HCT116 (cell line): ENCODE results near the gene TMEM176B. TPM values are rescaled to one million over a fixed set of nuclear protein-coding genes. Genes with fewer than 3 reads are reported as not detected.

ENCODE experiments used
- ATAC-seq: fragments of 200-7000 bp; cut with Tn5 transposase; 2 replicates; pipeline ENCODE4 v1.9.1; 2020; ENCODE audit warnings: mild to moderate bottlenecking, moderate library complexity
- BruUV-seq: library from RNA; stranded (reverse); fragments of 400-500 nt; replicated peaks from 2 replicates; lab custom pipeline; 2021; lab: Mats Ljungman, UMichigan
- CTCF ChIA-PET: fragments of 300-600 bp; sonication (Branson Sonifier 250); formaldehyde crosslinking; loops from one replicate; lab custom pipeline; 2021; ENCODE audit warnings: antibody characterized with exemption; lab: Charles Lee
- POLR2A ChIA-PET: fragments of 300-600, 350-600 bp; sonication (Branson Sonifier 250); formaldehyde crosslinking; loops from one replicate; lab custom pipeline; 2021; ENCODE audit warnings: antibody characterized with exemption; lab: Charles Lee
- RAD21 ChIA-PET, 2 experiments: fragments of 300-600 bp; sonication (Branson Sonifier 250); formaldehyde crosslinking; loops; one replicate each; lab custom pipeline; 2023; ENCODE audit warnings: low total read pairs in 2 of 2; ENCODE audit not compliant: uncharacterized antibody in 2 of 2, unreplicated experiment in 2 of 2, low non-redundant PET in 1 of 2; lab: Charles Lee
- DNase-seq: peaks from one replicate; pipeline ENCODE4 v3.0.0-alpha.2; 2010; ENCODE audit warnings: low read depth, low spot score
- H2AFZ ChIP-seq: fragments of 200-600 bp; shearing (Covaris generic), sonication (generic); 2 replicates; pipeline ENCODE4 v1.6.1; 2017; ENCODE audit warnings: low read depth, mixed run types, mixed read lengths, antibody characterized with exemption, low read length; ENCODE audit not compliant: poor library complexity, severe bottlenecking
- H3K27ac ChIP-seq: 2 replicates; pipeline ENCODE4 v1.5.1; 2012; ENCODE audit warnings: low read depth, low read length
- H3K27me3 ChIP-seq: fragments of 200-600 bp; sonication (generic); 2 replicates; pipeline ENCODE4 v1.6.1; 2016; ENCODE audit warnings: mixed run types, low read length, mixed read lengths; ENCODE audit not compliant: insufficient read depth
- H3K36me3 ChIP-seq, 2 experiments: fragments of 200-500 bp in 1 of 2; fragments of 200-600 bp in 1 of 2; sonication (Bioruptor generic) in 1 of 2; sonication (generic) in 1 of 2; 2 replicates each; pipeline versions ENCODE4 v1.5.1 to v1.6.1; 2014 to 2016; ENCODE audit warnings: low read length in 2 of 2, inconsistent platforms in 1 of 2, mixed read lengths in 1 of 2, mixed run types in 1 of 2; ENCODE audit not compliant: insufficient read depth in 2 of 2, control insufficient read depth in 1 of 2
- H3K4me1 ChIP-seq, 2 experiments: fragments of 200-600 bp in 1 of 2; sonication (generic) in 1 of 2; 2 replicates each; pipeline versions ENCODE4 v1.5.1 to v1.6.1; 2012 to 2017; ENCODE audit warnings: low read length in 2 of 2, inconsistent platforms in 1 of 2, mild to moderate bottlenecking in 1 of 2, mixed read lengths in 1 of 2, mixed run types in 1 of 2, moderate library complexity in 1 of 2; ENCODE audit not compliant: insufficient read depth in 2 of 2, control insufficient read depth in 1 of 2
- H3K4me2 ChIP-seq: fragments of 200-600 bp; sonication (generic); 2 replicates; pipeline ENCODE4 v1.6.1; 2017; ENCODE audit warnings: mixed run types, low read length, mixed read lengths
- H3K4me3 ChIP-seq, 2 experiments: fragments of 200-600 bp in 1 of 2; sonication (generic) in 1 of 2; replicated peaks in 1 of 2; 2 replicates each; pipeline ENCODE4 v1.5.1; 2011 to 2016; ENCODE audit warnings: low read length in 2 of 2, control low read depth in 1 of 2, low read depth in 1 of 2, mild to moderate bottlenecking in 1 of 2, mixed read lengths in 1 of 2, mixed run types in 1 of 2
- H3K79me2 ChIP-seq: fragments of 200-600 bp; sonication (generic); 2 replicates; pipeline ENCODE4 v1.6.1; 2017; ENCODE audit warnings: mild to moderate bottlenecking, mixed run types, low read length, moderate library complexity, mixed read lengths; ENCODE audit not compliant: insufficient read depth
- H3K9ac ChIP-seq: fragments of 200-600 bp; sonication (generic); 2 replicates; pipeline ENCODE4 v1.6.1; 2016; ENCODE audit warnings: low read length, mixed read lengths
- H3K9me2 ChIP-seq: fragments of 200-600 bp; sonication (generic), shearing (Covaris generic); 2 replicates; pipeline ENCODE4 v1.6.1; 2017; ENCODE audit warnings: mixed run types, mild to moderate bottlenecking, moderate library complexity; ENCODE audit not compliant: insufficient read depth
- H3K9me3 ChIP-seq, 2 experiments: fragments of 200-500 bp in 1 of 2; fragments of 200-600 bp in 1 of 2; sonication (Bioruptor generic) in 1 of 2; sonication (generic) in 1 of 2; 2 replicates each; pipeline ENCODE4 v1.6.1; 2014 to 2017; ENCODE audit warnings: low read length in 2 of 2, mixed read lengths in 2 of 2, inconsistent platforms in 1 of 2, low read depth in 1 of 2, mild to moderate bottlenecking in 1 of 2, mixed run types in 1 of 2, moderate library complexity in 1 of 2; ENCODE audit not compliant: control insufficient read depth in 1 of 2, insufficient read depth in 1 of 2
- H4K20me1 ChIP-seq: fragments of 200-600 bp; sonication (generic), shearing (Covaris generic); 2 replicates; pipeline ENCODE4 v1.6.1; 2017; ENCODE audit warnings: mixed run types, mild to moderate bottlenecking, moderate library complexity; ENCODE audit not compliant: insufficient read depth
- ATF3 ChIP-seq: IDR thresholded peaks from 2 replicates; pipeline ENCODE4 v1.6.1; 2012
- CBX3 ChIP-seq: IDR thresholded peaks from 2 replicates; pipeline ENCODE4 v1.6.1; 2012; ENCODE audit warnings: low read depth
- CEBPB ChIP-seq: IDR thresholded peaks from 2 replicates; pipeline ENCODE4 v1.6.1; 2012; ENCODE audit warnings: low read depth
- CTCF ChIP-seq, 3 experiments: fragments of 200-600 bp in 1 of 3; sonication (generic) in 1 of 3; IDR thresholded peaks in 2 of 3; conservative IDR thresholded peaks in 1 of 3; 2 replicates each; pipeline ENCODE4 v1.5.1; 2012 to 2017; ENCODE audit warnings: low read depth in 2 of 3, low read length in 2 of 3, antibody characterized with exemption in 1 of 3, borderline replicate concordance in 1 of 3, control low read depth in 1 of 3, mild to moderate bottlenecking in 1 of 3, mixed read lengths in 1 of 3, mixed run types in 1 of 3, moderate library complexity in 1 of 3; ENCODE audit not compliant: insufficient read depth in 1 of 3
- EGR1 ChIP-seq: IDR thresholded peaks from 2 replicates; pipeline ENCODE4 v1.6.1; 2012; ENCODE audit warnings: low read depth
- EZH2 ChIP-seq: fragments of 200-600 bp; sonication (generic); IDR thresholded peaks from 2 replicates; pipeline ENCODE4 v1.6.1; 2017; ENCODE audit warnings: antibody characterized with exemption, mixed run types
- EZH2phosphoT487 ChIP-seq: fragments of 200-600 bp; IDR thresholded peaks from 2 replicates; pipeline ENCODE4 v1.6.1; 2018; ENCODE audit warnings: antibody characterized with exemption, borderline replicate concordance
- FOSL1 ChIP-seq: IDR thresholded peaks from 2 replicates; pipeline ENCODE4 v1.6.1; 2012; ENCODE audit warnings: low read depth
- JUND ChIP-seq: IDR thresholded peaks from 2 replicates; pipeline ENCODE4 v1.6.1; 2012
- MAX ChIP-seq: IDR thresholded peaks from 2 replicates; pipeline ENCODE4 v1.6.1; 2012
- POLR2AphosphoS5 ChIP-seq: IDR thresholded peaks from 2 replicates; pipeline ENCODE4 v1.6.1; 2011; ENCODE audit warnings: mild to moderate bottlenecking, low read depth, low read length, moderate library complexity
- RAD21 ChIP-seq: IDR thresholded peaks from 2 replicates; pipeline ENCODE4 v1.6.1; 2012; ENCODE audit warnings: low read depth, mild to moderate bottlenecking
- REST ChIP-seq: IDR thresholded peaks from 2 replicates; pipeline ENCODE4 v1.6.1; 2012; ENCODE audit warnings: low read depth
- SIN3A ChIP-seq: IDR thresholded peaks from 2 replicates; pipeline ENCODE4 v1.6.1; 2012; ENCODE audit warnings: low read depth
- SRF ChIP-seq: IDR thresholded peaks from 2 replicates; pipeline ENCODE4 v1.6.1; 2012; ENCODE audit warnings: low read depth
- ZBTB33 ChIP-seq: IDR thresholded peaks from 2 replicates; pipeline ENCODE4 v1.6.1; 2011; ENCODE audit warnings: mild to moderate bottlenecking, low read length, moderate library complexity; ENCODE audit not compliant: insufficient replicate concordance; ENCODE audit errors: extremely low read depth
- ZFX ChIP-seq: fragments of 450-650 bp; IDR thresholded peaks from 2 replicates; pipeline ENCODE4 v1.6.1; 2017
- ZNF274 ChIP-seq: fragments of 200-500 bp; sonication (Bioruptor generic); IDR thresholded peaks from 2 replicates; pipeline ENCODE4 v1.6.1; 2014; ENCODE audit warnings: mild to moderate bottlenecking, low read depth, low read length, inconsistent platforms
- intact Hi-C: fragments of 100-400 bp; cut with micrococcal nuclease; formaldehyde crosslinking; loops from 2 replicates; pipeline ENCODE4 v1.10.0; 2022
- total RNA-seq: library from RNA; stranded (reverse); gene quantifications from one replicate; pipeline ENCODE4 v1.2.1, GENCODE V29; 2021; ENCODE audit not compliant: unreplicated experiment

TMEM176B gene
- total RNA-seq, 1 experiment from 2014 or later, result 0.42 TPM

- CTCF ChIA-PET, result no interaction called here
- no peak for DNase-seq
- Histone ChIP-seq H3K9me2 (no peaks in the 10 kb centered on the region), H3K4me2 (no peak overlapping the region), H2AFZ (no peak overlapping the region), H3K4me3 (no peak overlapping the region), H3K27me3 (peaks cover 34% of the 10 kb centered on the region), H3K27ac (no peak overlapping the region), H3K79me2 (no peaks in the 10 kb centered on the region), H3K36me3 (no peaks in the 10 kb centered on the region), H3K9me3 (no peaks in the 10 kb centered on the region), H3K9ac (no peak overlapping the region), H4K20me1 (no peaks in the 10 kb centered on the region), H3K4me1 (no peaks in the 10 kb centered on the region)
- no peak for ATAC-seq
- intact Hi-C loops, result no loop called here
- no TSS peak for BruUV-seq
- POLR2A ChIA-PET, result no interaction called here
- no peak for TF ChIP-seq ZBTB33
- TF ChIP-seq POLR2AphosphoS5, result no peak
- TF ChIP-seq CTCF (IDR thresholded peaks at IDR 0.05 in 2 of 3, conservative IDR thresholded peaks at IDR 0.05 in 1 of 3; ENCODE audit: borderline replicate concordance in 1 of 3, insufficient read depth in 1 of 3, low read depth in 2 of 3, low read length in 2 of 3), result no peak
- no peak for TF ChIP-seq RAD21
- TF ChIP-seq REST, result no peak
- no peak for TF ChIP-seq FOSL1
- no peak for TF ChIP-seq EZH2
- no peak for TF ChIP-seq CEBPB
- no peak for TF ChIP-seq EGR1
- no peak for TF ChIP-seq EZH2phosphoT487
- no peak for TF ChIP-seq SIN3A
- no peak for TF ChIP-seq ATF3
- TF ChIP-seq ZFX, result no peak
- TF ChIP-seq JUND, result no peak
- no peak for TF ChIP-seq ZNF274
- TF ChIP-seq MAX, result no peak
- no peak for TF ChIP-seq SRF
- TF ChIP-seq CBX3, result no peak
- RAD21 ChIA-PET, result no interaction called here
Measured at GRCh38 chr7:150847536-150847935, 47.4 kb upstream of the TMEM176B start.
